ENCODE measurements around the gene SYTL3.
"Not testable (repeated sequence)": the region's sequence is repeated elsewhere in the genome, so short reads cannot be mapped to it uniquely, and the experiment has no call there.

The SYTL3 gene

DNA sequence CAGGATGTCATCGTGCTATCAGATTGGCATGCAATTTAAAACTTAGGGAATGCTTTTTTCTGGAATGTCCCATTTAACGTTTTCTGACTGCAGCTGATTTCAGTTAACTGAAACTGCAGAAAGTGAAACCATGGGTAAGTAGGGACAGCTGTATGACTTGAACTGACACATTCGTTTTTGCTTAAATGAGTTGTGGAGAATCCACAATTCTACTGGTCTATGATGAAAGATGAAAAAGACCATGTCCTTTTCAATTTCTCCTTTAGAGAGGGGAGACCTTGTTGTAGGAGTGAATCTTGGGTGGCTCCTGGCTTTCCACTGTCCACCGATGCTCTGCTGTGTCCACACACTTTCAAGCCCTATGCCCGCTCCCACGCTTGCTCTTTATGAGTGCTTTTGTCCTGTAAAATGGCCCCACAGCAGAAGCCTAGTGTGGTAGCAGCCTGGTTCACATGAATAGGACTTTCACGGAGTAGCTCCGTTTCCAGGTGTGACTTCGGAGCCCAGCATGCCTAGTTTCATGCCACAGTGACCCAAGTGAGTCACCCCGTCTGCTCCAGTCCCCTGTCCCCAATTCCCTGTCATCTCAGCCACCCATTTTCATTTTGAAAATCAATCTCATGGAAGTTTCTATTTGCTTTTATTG lies 27.2 kb upstream of the SYTL3 start:
- DNase-seq, result no peak

DNA sequence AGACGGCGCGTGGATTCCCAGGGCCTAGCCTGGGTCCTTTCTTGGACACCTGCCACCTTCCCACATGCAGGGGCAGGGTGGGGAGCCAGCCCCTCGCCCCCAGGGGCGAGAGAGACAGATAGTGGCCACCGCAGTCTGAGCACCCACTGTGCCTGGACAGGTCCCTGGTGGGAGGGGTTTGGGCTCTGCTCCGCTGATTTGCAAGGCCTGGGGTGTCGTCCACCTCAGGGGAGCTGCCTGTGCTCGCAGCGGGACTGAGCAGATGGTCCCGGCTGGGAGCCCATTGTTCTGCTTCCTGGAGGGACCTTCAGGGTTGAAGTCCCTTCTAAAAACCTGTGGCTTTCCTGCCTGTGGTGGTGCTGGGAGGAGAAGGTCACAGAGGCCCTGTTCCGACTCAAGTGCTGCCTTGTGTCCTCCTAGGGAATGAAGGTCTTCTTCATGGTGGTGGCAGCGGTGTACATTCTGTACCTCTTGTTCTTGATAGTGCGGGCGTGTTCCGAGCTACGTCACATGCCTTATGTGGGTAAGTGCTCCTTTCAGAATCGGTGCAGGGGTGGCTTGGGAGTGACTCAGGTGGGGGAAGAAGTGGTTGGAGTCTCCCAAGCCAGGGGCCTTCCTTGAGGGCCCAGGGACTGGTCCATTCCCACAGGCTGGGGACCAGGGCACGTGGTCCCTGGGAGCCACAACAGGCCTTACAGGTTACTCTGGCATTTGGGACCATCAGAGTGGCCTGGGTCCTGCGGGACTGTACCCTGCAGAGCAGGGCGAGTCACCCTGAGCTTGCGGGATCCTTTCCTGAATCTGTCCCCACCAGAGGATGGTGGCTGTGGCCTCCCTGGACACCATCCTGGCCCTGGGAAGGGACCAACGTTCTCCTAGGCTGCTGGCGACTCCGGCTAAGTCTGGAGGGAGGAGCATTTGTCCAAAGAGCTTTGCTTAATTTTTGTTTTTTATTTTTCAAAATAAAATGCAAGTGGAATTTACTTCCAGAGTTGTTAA lies 24.9 kb upstream of the SYTL3 start:
- no peak for DNase-seq

DNA sequence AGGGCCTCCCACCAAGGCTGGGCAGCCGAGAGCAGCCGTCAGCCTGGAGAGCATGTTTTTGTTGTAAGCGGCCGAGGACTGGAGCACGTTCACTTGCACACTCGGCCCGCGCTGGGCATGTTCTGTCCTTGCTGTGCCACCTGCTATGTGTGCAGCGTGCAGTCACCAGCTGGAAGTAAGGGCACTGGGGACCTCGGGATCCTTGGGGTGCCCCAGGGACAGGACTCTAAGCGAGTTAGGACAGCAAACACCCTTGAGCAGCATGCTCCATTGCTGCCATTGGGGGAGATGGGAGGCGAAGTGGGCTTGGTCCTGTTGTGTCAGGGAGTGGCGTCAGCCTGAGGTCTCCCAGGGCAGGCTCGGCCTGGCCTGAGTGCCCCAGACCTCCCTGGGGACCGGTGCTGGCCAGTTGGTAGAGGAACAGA lies 24.0 kb upstream of the SYTL3 start:
- DNase-seq, result no peak

DNA sequence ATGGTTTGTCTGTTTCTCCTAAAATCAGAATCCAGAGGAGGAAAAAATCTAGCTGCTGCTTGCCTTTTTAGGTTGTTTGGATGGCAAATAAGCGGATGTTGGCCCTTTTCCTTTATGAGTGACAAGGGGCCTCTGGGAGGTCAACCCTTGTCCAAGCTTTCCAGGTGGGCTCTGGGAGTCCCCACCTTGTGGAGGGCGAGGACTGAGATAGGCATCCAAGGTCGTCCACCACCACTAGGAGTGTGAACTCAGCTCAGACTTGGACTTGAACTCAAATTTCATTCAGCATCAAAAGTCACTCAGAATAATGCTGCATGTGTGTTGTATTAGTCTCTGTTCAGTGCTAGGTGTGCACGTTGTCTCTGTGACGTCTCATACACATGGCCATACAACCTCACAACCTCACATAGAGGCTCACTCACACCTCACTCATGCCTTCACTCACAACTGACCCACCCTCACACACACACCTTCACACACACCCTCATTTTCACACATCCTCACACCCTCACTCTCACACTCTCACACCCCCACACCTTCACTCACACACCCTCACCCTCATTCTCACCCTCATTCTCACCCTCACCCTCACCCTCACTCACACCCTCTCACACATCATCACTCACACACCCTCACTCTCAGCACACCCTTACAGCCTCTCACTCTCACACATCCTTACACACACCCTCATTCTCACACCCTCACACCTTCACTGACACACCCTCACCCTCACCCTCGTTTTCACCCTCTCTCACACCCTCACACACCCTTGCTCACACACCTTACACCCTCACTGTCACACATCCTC lies 23.3 kb upstream of the SYTL3 start:
- no peak for DNase-seq

DNA sequence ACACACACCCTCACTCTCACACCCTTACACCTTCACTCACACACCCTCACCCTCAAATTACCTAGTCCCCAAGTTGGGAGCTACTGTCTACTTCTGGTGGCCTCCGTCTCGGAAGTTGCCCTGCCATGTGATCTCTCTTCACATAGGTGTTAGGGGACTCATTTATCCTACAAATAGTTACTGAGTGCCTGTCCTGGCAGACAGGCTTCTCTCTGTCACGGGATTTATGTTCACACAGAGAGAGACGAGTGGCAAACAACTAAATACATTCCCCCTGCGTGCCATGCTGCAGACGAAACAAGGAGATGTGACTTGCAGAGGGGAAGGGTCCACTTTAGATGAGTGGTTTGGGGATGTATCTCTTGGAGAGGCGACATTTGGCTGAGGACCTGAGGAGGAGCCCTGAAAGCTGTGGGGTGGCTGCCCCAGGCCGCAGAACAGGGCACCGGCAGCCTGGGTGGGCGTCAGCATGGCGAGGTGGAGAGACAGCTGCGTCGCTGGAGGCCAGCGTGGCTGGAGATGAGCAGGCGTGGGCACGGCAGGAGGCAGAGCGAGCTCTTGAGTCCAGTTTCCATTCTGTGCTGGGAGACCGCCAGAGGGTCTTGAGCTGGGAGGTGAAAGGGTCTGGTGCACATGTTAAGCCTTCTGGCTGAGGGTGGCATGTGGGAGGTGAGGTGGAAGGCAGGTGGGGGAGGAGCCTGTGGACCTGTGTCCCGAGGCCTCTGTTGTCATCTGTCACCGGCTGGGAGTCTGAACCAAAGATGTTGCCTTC lies 22.5 kb upstream of the SYTL3 start:
- DNase-seq, result no peak

DNA sequence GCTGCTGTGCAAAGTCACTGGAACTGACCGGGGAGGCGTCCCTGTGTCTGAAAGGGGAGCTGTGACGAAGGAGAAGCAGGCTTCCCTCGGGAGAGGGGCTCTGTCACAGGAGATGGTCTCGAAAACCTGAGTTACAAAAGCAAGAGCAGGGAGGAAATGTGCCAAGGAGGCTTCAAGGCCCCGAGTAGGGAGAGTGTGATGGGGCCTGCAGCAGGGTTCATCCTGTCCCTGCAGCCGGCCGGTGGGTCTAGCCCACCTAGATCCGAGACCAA lies 22.0 kb upstream of the SYTL3 start:
- DNase-seq, result no peak

DNA sequence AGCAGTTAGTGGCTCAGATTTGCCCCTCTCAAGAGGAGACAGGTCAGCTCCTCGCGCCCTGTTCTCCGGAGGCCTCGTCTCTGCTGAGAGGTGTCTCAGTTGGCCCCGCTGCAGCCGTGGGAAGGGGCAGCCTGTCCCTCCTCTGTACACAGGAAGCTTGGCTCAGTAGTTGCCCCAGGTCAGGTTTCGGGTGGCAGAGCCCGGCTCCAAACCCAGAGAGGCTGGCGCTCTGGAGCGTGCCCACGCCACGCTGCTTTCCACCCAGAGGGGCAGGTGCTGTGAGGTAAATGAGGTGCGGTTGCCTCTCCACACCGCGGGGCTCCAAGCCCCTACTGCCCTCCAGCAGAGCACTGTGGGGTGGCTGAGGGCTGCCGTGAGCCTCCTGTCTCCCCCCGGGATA lies 21.3 kb upstream of the SYTL3 start:
- no peak for DNase-seq

DNA sequence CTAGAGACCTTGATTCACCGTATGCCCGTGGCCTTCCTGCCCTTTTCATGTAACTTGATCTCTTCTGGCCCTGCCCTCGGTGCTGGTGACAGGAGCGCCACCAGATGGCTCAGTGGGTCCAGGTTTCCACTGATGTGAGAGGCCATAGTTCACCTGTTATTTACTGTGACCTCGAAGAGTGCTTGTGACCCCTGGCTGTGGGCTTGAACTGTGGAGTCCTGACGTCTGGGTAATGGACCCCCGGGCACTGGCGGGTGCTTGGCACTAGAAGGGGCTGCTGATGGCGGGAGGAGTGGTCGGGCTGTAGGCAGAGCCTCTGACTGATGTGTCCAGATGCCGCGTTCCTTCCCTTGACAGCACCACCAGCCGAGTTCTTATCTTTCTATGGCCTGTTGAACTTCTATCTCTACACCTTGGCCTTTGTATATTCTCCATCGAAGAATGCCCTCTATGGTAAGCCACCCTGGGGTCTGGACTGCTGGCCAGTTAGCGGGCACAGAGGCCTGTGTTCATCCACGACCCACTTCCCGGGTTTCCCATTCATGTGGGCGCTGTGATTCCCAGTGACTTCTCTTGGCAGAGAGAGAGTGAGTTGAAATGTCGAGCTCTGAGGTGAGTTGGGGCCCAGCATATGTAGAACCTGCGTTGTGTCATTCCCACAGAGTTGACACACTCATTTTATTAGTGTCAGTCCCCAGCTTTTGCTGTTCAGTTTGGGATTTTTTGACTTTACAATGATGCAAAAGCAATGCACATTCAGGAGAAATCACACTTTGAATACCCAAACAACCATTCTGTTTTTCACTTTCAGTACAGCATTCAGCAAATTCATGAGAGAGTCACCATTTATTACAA lies 20.3 kb upstream of the SYTL3 start:
- peak; percentile 73 for DNase-seq

DNA sequence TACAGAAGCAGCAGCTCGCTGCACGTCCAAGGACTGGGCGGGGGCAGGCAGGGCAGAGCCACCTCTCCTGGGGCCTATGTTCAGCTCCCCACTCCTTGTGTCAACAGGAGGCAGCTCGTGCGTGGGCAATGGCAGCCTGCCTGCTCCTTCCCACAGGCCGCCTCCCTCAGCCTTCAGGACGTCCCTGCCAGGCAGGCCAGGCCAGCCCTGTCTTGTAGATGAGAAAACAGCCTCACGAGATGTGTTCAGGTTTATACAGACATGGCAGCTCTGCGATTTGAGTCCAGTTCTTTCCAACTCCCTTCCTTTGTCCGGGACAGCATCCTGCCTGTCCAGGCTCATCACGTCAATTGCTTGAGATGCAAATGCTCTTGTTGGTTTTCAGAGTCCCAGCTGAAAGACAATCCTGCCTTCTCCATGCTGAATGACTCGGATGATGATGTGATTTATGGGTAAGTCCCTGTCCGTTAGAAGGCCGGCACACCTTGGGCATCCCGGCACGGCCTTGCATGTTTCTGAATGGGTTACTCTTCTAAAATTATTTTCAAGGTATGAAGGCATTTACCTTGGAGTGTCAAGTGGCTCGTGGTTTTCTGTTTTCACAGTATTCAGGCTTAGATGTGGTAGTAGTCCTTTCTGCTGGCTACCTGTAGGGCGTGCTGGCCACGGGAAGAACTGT lies 18.8 kb upstream of the SYTL3 start:
- DNase-seq, result peak; percentile 60

DNA sequence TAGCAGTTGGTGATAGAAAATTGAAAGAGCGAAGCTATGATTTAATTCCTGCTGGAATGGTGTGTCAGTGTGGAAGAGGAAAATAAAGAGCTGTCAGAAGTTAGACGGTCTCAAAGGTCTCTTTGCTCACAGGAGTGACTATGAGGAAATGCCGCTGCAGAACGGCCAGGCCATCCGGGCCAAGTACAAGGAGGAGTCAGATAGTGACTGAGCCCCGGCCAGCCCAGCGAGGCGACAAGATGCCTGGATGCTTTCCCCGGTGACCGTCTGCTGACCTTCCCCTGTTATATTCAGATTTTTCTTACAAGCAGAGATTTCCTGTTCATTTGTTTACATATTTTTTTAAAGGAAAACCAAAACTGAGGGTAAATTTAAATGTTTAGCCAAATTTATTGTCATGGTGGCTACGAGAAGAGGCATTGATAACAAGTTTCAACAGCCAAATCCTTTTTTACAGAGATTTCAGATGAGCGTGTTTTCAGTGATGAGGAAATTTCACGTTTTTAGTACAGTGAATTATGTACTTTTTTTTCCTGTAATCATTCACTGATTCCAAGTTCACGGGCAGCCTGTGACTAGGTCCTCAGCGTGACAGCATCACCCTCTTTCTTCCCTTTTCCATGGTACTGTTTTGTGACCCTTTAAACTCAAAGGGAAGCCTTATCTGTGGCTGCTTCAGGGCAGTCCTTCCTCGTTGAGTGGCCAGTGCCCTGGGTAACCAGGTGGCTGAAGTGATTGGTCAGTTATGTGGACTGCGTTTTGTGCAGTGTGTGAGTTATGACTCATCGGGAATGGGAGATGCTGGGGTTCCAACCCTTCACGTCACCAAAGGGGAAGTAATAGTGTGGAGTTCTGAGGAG lies 17.9 kb upstream of the SYTL3 start:
- DNase-seq, result no peak

DNA sequence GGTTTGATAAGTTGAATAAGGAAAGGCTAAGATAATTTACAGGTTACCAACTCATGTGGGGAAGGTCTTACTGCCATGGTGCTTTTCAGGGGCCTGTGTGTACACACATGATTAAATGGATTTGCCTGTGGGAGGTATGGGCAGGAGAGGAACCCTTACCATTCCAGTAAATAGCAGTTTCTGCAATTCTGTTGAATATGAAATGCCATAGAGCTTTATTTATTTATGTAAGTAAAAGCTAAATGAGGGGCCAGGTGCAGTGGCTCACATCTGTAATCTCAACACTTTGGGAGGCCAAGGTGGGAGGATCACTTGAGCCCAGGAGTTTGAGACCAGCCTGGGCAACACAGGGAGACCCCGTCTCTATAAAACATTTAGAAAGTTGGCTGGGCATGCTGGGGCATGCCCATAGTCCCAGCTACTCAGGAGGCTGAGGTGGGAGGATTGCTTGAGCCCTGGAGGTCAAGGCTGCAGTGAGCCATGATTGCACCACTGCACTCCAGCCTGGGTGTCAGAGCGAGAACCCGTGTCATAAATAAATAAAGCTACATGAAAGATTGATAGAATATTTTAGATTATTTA lies 17.2 kb upstream of the SYTL3 start:
- DNase-seq, result not testable (repeated sequence)

DNA sequence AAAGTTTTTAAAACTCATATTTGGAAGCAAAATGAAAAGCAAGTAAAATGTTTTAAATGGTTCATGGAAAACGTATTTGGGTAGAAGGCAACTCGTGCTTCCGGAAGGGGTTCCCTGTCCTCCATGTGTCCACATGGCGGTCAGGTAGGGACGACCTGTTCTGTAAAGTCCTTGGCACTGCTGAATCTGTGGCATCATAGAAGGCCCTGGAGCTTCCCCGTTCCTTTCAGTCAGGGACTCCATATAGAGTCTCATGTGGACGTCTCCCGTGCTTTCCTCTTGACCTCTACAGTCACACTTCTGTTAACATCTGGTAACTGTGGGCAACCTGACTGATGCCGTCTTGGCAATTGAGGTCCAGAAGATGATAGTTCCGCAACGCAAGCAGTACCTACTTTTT lies 16.7 kb upstream of the SYTL3 start:
- DNase-seq, result no peak

DNA sequence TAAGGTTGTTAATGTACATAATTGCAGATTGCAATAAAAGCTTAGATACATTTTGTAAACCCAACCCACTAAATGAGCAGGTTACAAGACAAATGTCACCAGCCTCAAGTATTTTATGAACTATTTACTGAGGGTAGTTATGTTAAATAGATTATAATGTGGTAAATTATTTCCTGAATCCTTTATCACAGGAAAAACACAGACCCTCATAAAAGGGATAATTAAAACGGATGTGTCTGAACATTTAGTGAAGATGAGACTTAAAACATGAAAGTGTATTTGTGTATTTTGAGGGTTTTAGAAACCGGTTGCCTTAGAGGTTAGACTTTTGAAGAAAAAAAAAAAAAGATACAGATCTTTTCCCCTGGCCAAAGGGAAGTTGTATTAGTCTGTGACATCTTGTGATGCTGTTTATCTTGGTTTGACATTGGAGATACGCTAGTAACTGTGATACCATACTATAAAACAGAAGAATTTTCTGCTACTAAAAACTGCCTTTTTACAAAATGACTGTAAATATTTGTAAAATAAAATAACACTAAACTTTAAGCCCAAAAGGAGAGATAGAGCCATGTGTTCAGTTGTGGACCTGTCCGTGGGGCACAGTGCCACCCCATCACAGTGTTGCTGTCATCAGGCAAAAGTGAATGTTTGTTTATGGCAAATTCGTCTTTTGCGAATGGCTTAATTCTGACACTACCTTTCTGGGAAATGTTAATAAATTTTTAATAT lies 15.0 kb upstream of the SYTL3 start:
- DNase-seq, result no peak

DNA sequence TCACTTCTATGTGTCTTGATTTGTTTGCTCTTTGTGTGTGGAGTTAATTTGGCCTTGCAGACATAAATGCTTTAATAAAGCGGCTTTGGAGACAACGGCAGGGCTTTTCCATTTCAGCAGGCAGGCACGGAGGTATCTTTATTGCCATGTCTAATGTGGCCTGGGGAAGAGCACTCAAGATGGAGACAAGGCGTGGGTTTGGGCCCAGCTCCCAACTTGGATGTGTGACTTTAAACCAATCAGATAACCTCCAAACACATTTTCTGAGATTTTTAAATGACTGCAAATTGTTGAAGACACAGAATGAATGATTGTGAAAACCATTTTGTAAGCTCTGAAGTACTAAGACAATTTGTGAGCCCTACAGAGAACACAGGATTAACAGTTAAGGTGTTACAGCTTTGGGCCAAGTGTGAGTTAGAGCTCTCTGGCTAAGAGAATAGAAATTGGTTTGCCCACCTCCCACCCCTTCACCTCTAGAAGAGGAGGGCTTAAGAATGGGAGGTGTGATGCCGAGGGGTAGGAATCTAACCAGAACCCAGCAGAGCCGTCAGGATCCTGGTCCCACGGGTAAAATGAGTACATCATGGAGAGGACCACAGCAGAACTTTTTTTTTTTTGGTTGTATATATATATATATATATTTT lies 14.3 kb upstream of the SYTL3 start:
- DNase-seq, result no peak

DNA sequence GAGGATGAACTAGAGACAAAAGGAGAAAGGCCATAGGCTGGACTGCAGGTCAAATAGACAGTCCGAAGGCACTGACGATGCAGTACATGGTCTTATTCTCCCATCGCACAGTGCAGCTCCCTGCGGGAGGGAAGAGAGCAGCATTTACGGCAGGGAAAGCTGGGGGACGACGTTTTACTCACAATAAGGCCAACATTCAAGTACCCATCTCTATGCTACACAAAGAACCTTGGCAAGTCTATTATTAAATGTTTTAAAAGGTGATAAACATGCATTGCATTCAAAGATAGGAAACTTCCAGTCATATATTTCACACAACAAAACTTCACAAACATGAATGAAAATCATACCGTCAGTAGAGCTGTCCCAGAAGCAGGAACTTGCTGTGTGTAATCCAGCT lies 13.1 kb upstream of the SYTL3 start:
- no peak for DNase-seq

DNA sequence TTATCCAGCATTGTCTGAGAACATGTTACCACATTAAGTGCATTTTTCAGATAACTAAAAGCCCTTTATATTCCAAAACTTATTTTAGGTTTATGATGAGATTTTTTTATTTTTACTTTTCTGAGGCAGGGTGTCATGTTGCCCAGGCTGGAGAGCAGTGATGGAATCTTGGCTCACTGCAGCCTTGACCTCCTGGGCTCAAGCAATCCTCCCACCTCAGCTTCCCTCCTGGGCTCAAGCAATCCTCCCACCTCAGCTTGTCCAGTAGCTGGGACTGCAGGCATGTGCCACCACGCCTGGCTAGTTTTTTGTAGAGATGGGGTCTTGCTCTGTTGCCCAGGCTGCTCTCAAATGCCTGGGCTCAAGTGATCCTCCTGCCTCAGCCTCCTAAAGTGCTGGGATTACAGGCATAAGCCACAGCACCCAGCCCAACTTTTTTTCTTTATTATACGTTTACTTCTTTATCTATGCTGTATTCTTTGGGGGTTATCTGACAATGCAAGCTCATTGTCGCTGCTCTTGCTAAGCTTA lies 11.5 kb upstream of the SYTL3 start:
- DNase-seq, result no peak

DNA sequence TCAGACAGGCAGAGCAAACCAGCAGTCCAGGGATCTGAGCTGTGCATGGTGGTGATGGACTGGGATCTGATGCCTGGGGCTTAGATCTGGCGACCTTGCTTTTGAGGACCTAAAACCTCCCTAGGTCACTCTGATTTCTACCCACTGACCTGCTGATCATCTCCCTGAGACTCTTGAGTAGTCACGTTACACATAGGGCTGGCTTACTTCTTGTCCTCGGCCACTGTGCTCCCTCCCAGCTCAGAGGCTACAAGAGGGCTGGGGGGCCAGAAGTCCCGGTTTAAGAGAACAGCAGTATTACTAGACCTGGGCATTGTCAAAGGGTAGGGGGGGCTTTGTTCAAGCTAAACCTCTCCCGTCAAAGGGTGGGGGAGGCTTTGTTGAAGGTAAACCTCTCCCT lies 10.8 kb upstream of the SYTL3 start:
- no peak for DNase-seq

DNA sequence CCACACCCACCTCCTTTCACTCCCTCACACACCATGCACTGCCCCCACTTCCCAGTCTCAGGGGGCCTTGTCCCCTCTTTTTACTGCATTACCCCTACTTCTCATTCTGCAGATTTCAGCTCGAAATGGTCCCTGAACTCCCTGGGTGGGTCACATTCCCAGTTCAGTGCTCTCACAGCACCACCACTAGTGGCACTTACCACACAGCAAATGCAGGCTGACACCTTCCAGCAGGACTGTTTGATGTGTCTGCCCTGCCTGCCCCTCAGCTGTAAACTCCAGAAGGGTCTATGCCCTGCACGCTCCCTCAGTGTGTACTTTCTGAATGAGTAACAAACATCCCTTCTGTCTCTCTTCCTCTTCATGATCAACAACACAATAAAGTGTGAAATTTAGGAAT lies 9.3 kb upstream of the SYTL3 start:
- DNase-seq, result no peak

Measured in activated effector memory CD4-positive, alpha-beta T cell treated with anti-CD3 and anti-CD28 coated beads, Interleukin-2, amount 50 U/mL, for 16 hours (primary cell).